Prostate gland (tissue), 2 donors: ENCODE results near the gene TCEANC. TPM values are rescaled to one million over a fixed set of nuclear protein-coding genes. Genes with fewer than 3 reads are reported as not detected.

Experiments
- DNase-seq: peaks from one replicate; pipeline ENCODE4 v3.0.0-alpha.2; 2019; ENCODE audit warnings: low spot score
- H3K27ac ChIP-seq, 2 donors: fragments of 200-600 bp; sonication (generic); 2 replicates each; pipeline ENCODE4 v1.5.1; 2017 to 2019
- H3K27me3 ChIP-seq: fragments of 200-600 bp; sonication (generic); replicated peaks from 2 replicates; pipeline ENCODE4 v1.5.1; 2019; ENCODE audit not compliant: insufficient read depth
- H3K36me3 ChIP-seq, 2 donors: fragments of 200-600 bp; sonication (generic); 1 replicate in 1 of 2; 2 replicates in 1 of 2; pipeline versions ENCODE4 v1.5.1 to v1.8.1; 2017 to 2019
- H3K4me1 ChIP-seq: fragments of 200-600 bp; sonication (generic); replicated peaks from 2 replicates; pipeline ENCODE4 v1.5.1; 2019
- H3K4me3 ChIP-seq, 2 donors: fragments of 200-600 bp; sonication (generic); 2 replicates each; pipeline ENCODE4 v1.5.1; 2017 to 2019
- H3K9me3 ChIP-seq: fragments of 200-600 bp; sonication (generic); 2 replicates; pipeline ENCODE4 v1.5.1; 2017
- CTCF ChIP-seq, 4 experiments: fragments of 200-600 bp in 2 of 4; fragments of 450-650 bp in 2 of 4; sonication (generic) in 2 of 4; IDR thresholded peaks; 1 replicate in 3 of 4; 2 replicates in 1 of 4; pipeline ENCODE4 v1.5.1; 2016 to 2019; ENCODE audit warnings: antibody characterized with exemption in 4 of 4, mild to moderate bottlenecking in 2 of 4, moderate library complexity in 2 of 4
- POLR2A ChIP-seq: fragments of 450-650 bp; IDR thresholded peaks from one replicate; pipeline ENCODE4 v1.6.1; 2016; ENCODE audit warnings: antibody characterized with exemption, mild to moderate bottlenecking
- POLR2AphosphoS5 ChIP-seq: sonication (generic); formaldehyde crosslinking; IDR thresholded peaks from one replicate; pipeline ENCODE4 v1.6.1; 2017; ENCODE audit warnings: antibody characterized with exemption
- WGBS: methylation state at CpG from one replicate; pipeline ENCODE4 v1.1.5; 2018; 5-methylcytosine and 5-hydroxymethylcytosine counted together
- intact Hi-C: fragments of 100-400 bp; cut with DNase I; formaldehyde crosslinking; loops from one replicate; pipeline ENCODE4 v1.14.2; 2022
- total RNA-seq, 2 donors: library from RNA; depleted of rRNA; stranded (reverse); fragments of >200 nt; gene quantifications; one replicate each; pipeline ENCODE4 v1.1.0, GENCODE V29; 2016

The TCEANC gene
- total RNA-seq, 2 donors from 2014 or later, result 3.1 to 4.9 TPM

- no peak for TF ChIP-seq POLR2A
- H3K4me1 ChIP-seq, result no peaks in the 10 kb centered on the region
Observed at GRCh38 chrX:13698432-13698831, 45.5 kb downstream of the TCEANC start.

GRCh38 chrX:13699183-13699826 lies 46.4 kb downstream of the TCEANC start:
- Histone ChIP-seq H3K9me3 (no peaks in the 10 kb centered on the region), H3K27ac (no peak overlapping the region), H3K36me3 (no peaks in the 10 kb centered on the region), H3K4me1 (no peaks in the 10 kb centered on the region), H3K4me3 (no peak overlapping the region), H3K27me3 (no peaks in the 10 kb centered on the region)
- WGBS, result 85% methylated on average over 7 of the region's 7 CpGs
- intact Hi-C loops, result no loop called here
- no peak for DNase-seq
- TF ChIP-seq POLR2AphosphoS5, result no peak
- TF ChIP-seq POLR2A, result no peak
- TF ChIP-seq CTCF (IDR thresholded peaks at IDR 0.05), result no peak

More at GRCh38 chrX:13698432-13698831, 45.5 kb downstream of the TCEANC start:
- no peak for DNase-seq
- no peaks in the 10 kb centered on the region for H3K9me3 ChIP-seq
- intact Hi-C loops, result no loop called here
- no peak overlapping the region for H3K4me3 ChIP-seq
- 50% methylated on average over 1 of the region's 1 CpG for WGBS
- no peaks in the 10 kb centered on the region for H3K36me3 ChIP-seq
- H3K27ac ChIP-seq, result no peak overlapping the region
- no peaks in the 10 kb centered on the region for H3K27me3 ChIP-seq

GRCh38 chrX:13700380-13700779 lies 47.4 kb downstream of the TCEANC start:
- WGBS, result 32% methylated on average over 4 of the region's 4 CpGs
- Histone ChIP-seq H3K9me3 (no peaks in the 10 kb centered on the region), H3K27me3 (no peaks in the 10 kb centered on the region), H3K4me3 (no peak overlapping the region), H3K4me1 (no peaks in the 10 kb centered on the region), H3K36me3 (no peaks in the 10 kb centered on the region), H3K27ac (no peak overlapping the region)
- TF ChIP-seq CTCF (IDR thresholded peaks at IDR 0.05) (no peak), POLR2A (no peak)
- no peak for DNase-seq
- intact Hi-C loops, result no loop called here

- intact Hi-C loops, result no loop called here
- Histone ChIP-seq H3K36me3 (no peaks in the 10 kb centered on the region), H3K4me3 (no peak overlapping the region), H3K9me3 (no peaks in the 10 kb centered on the region), H3K4me1 (no peaks in the 10 kb centered on the region), H3K27ac (no peak overlapping the region), H3K27me3 (no peaks in the 10 kb centered on the region)
- no peak for DNase-seq
- 82% methylated on average over 5 of the region's 5 CpGs for WGBS
- TF ChIP-seq POLR2A (no peak), CTCF (IDR thresholded peaks at IDR 0.05) (no peak), POLR2AphosphoS5 (no peak)
Observed at GRCh38 chrX:13702111-13702789, 49.3 kb downstream of the TCEANC start.

- H3K27ac ChIP-seq, result no peak overlapping the region
- no peaks in the 10 kb centered on the region for H3K9me3 ChIP-seq
- no peaks in the 10 kb centered on the region for H3K4me1 ChIP-seq
- WGBS, result 80% methylated on average over 3 of the region's 3 CpGs
- no peaks in the 10 kb centered on the region for H3K36me3 ChIP-seq
- intact Hi-C loops, result no loop called here
- DNase-seq, result no peak
- H3K4me3 ChIP-seq, result no peak overlapping the region
- no peak for TF ChIP-seq POLR2A
- no peak for TF ChIP-seq POLR2AphosphoS5
- no peak for TF ChIP-seq CTCF (IDR thresholded peaks at IDR 0.05)
- H3K27me3 ChIP-seq, result no peaks in the 10 kb centered on the region
Observed at GRCh38 chrX:13703135-13703534, 50.2 kb downstream of the TCEANC start.
